HG03575 (cell line): ENCODE data around the gene PTPN11.
"Not testable (repeated sequence)": the region's sequence is repeated elsewhere in the genome, so short reads cannot be mapped to it uniquely, and the experiment has no call there.

Source experiments
- ATAC-seq: cut with Tn5 transposase; IDR thresholded peaks from one replicate; pipeline ENCODE4 v1.9.1; 2021; ENCODE audit not compliant: unreplicated experiment, insufficient number of reproducible peaks, low FRiP score; ENCODE audit errors: extremely low read depth

Gene PTPN11

GRCh38 chr12:112443916-112444315 is 25.2 kb downstream of the PTPN11 start:
- ATAC-seq, result no peak

GRCh38 chr12:112446008-112446725 is 27.4 kb downstream of the PTPN11 start:
- ATAC-seq, result no peak

GRCh38 chr12:112447106-112447505 is 28.4 kb downstream of the PTPN11 start:
- no peak for ATAC-seq

- not testable (repeated sequence) for ATAC-seq
These were observed 29.4 kb downstream of the PTPN11 start for GRCh38 chr12:112448165-112448564.

GRCh38 chr12:112450725-112451124 is 32.0 kb downstream of the PTPN11 start:
- ATAC-seq, result no peak

- ATAC-seq, result no peak
These were observed 37.3 kb downstream of the PTPN11 start for GRCh38 chr12:112456029-112456428.

- not testable (repeated sequence) for ATAC-seq
These were observed 38.4 kb downstream of the PTPN11 start for GRCh38 chr12:112457142-112457541.

GRCh38 chr12:112458330-112458729 is 39.6 kb downstream of the PTPN11 start:
- ATAC-seq, result no peak

GRCh38 chr12:112458751-112459150 is 40.0 kb downstream of the PTPN11 start:
- ATAC-seq, result no peak

GRCh38 chr12:112463478-112463877 is 44.7 kb downstream of the PTPN11 start:
- ATAC-seq, result no peak

- ATAC-seq, result no peak
These were observed 45.9 kb downstream of the PTPN11 start for GRCh38 chr12:112464605-112465004.

GRCh38 chr12:112466011-112466422 is 47.3 kb downstream of the PTPN11 start:
- no peak for ATAC-seq

- ATAC-seq, result no peak
These were observed 48.1 kb downstream of the PTPN11 start for GRCh38 chr12:112466835-112467234.

- no peak for ATAC-seq
These were observed 49.3 kb downstream of the PTPN11 start for GRCh38 chr12:112468046-112468445.

GRCh38 chr12:112473056-112473455 is 54.3 kb downstream of the PTPN11 start:
- no peak for ATAC-seq

- ATAC-seq, result no peak
These were observed 60.7 kb downstream of the PTPN11 start for GRCh38 chr12:112479413-112479812.

- no peak for ATAC-seq
These were observed 62.2 kb downstream of the PTPN11 start for GRCh38 chr12:112480931-112481330.

GRCh38 chr12:112482733-112483132 is 64.0 kb downstream of the PTPN11 start:
- ATAC-seq, result no peak

GRCh38 chr12:112486361-112486760 is 67.6 kb downstream of the PTPN11 start:
- ATAC-seq, result no peak

GRCh38 chr12:112488257-112488876 is 69.6 kb downstream of the PTPN11 start:
- ATAC-seq, result no peak

- no peak for ATAC-seq
These were observed 70.7 kb downstream of the PTPN11 start for GRCh38 chr12:112489456-112489855.
